ENCODE data around the gene FSD1L.
"Not testable (repeated sequence)": the region's sequence is repeated elsewhere in the genome, so short reads cannot be mapped to it uniquely, and the experiment has no call there.

The FSD1L gene

DNA sequence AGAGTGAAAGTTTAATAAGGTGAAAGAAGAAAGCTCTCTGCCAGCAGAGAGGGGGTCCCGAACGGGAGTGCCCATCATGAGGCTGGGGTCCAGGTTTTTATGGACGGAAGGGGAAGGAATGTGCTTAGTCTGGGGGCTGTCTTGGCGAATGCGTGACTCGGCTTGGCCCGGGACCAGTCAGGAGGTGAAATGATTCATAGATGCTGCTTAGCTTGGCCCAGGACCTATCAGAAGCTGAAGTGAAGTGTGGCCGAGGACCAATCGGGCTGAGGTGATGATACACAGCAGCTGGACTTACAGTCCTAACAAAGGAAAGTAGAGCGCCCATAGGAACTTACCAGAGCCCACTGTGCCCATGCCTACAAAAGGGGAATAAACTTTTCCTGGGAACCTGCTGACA is 106.2 kb downstream of the FSD1L start:
- TF ChIP-seq, protein P1, sequence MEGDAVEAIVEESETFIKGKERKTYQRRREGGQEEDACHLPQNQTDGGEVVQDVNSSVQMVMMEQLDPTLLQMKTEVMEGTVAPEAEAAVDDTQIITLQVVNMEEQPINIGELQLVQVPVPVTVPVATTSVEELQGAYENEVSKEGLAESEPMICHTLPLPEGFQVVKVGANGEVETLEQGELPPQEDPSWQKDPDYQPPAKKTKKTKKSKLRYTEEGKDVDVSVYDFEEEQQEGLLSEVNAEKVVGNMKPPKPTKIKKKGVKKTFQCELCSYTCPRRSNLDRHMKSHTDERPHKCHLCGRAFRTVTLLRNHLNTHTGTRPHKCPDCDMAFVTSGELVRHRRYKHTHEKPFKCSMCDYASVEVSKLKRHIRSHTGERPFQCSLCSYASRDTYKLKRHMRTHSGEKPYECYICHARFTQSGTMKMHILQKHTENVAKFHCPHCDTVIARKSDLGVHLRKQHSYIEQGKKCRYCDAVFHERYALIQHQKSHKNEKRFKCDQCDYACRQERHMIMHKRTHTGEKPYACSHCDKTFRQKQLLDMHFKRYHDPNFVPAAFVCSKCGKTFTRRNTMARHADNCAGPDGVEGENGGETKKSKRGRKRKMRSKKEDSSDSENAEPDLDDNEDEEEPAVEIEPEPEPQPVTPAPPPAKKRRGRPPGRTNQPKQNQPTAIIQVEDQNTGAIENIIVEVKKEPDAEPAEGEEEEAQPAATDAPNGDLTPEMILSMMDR (IDR thresholded peaks at IDR 0.05; ENCODE audit: borderline replicate concordance, insufficient read depth, low read depth, low read length) = no peak
- no peak overlapping the region for H3K4me3 ChIP-seq (ENCODE audit: low read depth, low read length)

DNA sequence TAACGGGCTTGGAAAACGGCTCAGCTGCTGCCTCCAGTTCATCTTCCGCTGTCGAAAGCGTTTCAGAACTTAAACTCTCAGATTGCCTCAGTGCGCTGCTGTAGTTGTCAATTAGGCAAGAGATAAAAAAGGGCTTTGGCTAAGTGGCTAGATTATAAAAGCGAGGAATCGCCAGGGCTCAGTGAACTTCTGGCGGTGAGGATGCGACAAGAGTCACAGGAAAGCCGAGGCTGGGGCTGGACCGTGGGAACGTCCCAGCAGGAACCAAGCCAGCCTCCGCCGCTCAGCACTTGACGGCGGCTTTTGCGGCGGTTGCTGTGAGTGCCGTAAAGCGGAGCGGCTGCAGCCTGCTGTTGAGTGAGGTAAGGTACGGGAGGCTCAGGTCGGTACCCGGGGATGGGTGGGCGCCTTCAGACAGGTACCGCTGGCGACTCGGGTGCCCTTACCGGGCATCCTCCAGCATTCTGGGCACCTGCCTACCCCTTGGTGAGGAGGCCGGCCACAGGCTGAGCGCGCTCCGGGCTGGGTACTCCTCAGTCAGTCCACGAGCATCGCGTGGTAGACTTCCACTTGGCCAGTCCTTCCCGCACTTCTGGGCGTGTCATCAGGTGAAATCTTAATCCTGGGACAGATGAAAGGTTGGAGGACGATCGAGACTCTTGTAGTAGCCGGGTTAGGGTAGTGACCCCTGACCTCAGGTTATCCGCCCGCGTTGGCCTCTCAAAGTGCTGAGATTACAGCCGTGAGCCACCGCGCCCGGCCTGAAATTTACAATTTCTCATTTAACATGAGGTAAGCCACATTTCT is 110.2 kb downstream of the FSD1L start, which contains the start of gene FKTN:
Gene FKTN (plus strand): TSS at position 328 of the 807 bp plus-strand sequence. CDS start 16,902 bp downstream, outside the sequence.
- H3K4me3 ChIP-seq (ENCODE audit: low read depth, low read length) = peak within 1 kb of the TSS; percentile 98
- TF ChIP-seq, protein P1 (IDR thresholded peaks at IDR 0.05; ENCODE audit: borderline replicate concordance, insufficient read depth, low read depth, low read length) = no peak

DNA sequence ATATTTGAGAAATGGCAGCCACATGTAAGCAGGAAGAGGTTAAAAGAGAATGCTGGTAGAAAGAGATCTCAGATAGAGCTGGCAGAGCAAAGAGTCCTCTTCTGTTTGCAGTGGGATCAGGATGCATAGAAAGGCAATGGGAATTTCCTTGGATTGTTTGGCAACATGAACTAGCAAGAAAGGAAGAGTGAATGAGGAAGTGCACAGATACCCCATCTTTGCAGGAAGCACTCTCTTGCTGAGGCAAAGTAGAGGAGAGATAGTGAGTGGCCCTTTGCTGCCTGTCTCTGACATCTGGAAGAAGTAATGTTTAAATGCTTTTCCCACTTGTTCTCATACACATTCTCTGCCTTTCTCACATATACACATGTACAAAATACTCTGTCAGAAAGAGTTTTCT is 124.6 kb downstream of the FSD1L start:
- H3K4me3 ChIP-seq (ENCODE audit: low read depth, low read length) = no peak overlapping the region
- TF ChIP-seq, protein P1 (IDR thresholded peaks at IDR 0.05; ENCODE audit: borderline replicate concordance, insufficient read depth, low read depth, low read length) = no peak

DNA sequence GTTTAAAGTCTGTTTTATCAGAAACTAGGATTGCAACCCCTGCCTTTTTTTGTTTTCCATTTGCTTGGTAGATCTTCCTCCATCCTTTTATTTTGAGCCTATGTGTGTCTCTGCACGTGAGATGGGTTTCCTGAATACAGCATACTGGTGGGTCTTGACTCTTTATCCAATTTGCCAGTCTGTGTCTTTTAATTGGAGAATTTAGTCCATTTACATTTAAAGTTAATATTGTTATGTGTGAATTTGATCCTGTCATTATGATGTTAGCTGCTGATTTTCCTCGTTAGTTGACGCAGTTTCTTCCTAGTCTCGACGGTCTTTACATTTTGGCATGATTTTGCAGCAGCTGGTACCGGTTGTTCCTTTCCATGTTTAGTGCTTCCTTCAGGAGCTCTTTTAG is 132.1 kb downstream of the FSD1L start:
- H3K4me3 ChIP-seq (ENCODE audit: low read depth, low read length) = not testable (repeated sequence)

DNA sequence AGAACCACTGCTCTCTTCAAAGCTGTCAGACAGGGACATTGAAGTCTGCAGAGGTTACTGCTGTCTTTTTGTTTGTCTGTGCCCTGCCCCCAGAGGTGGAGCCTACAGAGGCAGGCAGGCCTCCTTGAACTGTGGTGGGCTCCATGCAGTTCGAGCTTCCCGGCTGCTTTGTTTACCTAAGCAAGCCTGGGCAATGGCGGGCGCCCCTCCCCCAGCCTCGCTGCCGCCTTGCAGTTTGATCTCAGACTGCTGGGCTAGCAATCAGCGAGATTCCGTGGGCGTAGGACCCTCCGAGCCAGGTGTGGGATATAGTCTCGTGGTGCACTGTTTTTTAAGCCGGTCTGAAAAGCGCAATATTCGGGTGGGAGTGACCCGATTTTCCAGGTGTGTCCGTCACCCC is 133.7 kb downstream of the FSD1L start:
- H3K4me3 ChIP-seq (ENCODE audit: low read depth, low read length) = not testable (repeated sequence)

DNA sequence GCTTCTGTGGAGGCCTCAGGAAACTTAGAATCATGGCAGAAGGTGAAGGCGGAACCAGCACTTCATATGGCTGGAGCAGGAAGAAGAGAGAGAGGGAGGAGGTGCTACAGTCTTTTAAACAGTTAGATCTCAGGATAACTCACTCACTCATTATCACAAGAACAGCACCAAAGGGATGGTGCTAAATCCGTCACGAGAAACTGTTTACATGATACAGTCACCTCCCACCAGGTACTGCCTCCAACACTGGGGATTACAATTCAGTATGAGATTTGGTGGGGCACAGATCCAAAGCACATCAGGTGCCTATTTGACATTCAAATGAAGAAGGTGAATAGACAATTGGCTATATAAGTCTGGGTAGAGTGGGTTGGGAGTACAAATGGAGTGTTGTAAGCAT is 145.3 kb downstream of the FSD1L start:
- TF ChIP-seq, protein P1 (IDR thresholded peaks at IDR 0.05; ENCODE audit: borderline replicate concordance, insufficient read depth, low read depth, low read length) = no peak
- H3K4me3 ChIP-seq (ENCODE audit: low read depth, low read length) = no peak overlapping the region
